HG02588 (cell line): ENCODE data around the gene PTPRO.
A peak's percentile ranks its signal among the peaks of the same experiment; 100 is the strongest.

Source experiments
- ATAC-seq: cut with Tn5 transposase; IDR thresholded peaks from one replicate; pipeline ENCODE4 v1.9.1; 2021; ENCODE audit warnings: mild to moderate bottlenecking, moderate library complexity; ENCODE audit not compliant: unreplicated experiment

Gene PTPRO

GRCh38 chr12:15443611-15444010 is 121.3 kb downstream of the PTPRO start:
- no peak for ATAC-seq

GRCh38 chr12:15444523-15444922 is 122.2 kb downstream of the PTPRO start:
- ATAC-seq: no peak

GRCh38 chr12:15446807-15447206 is 124.5 kb downstream of the PTPRO start:
- ATAC-seq: no peak

- peak; percentile 44 for ATAC-seq
Measured at GRCh38 chr12:15453613-15454012, 131.3 kb downstream of the PTPRO start.

- ATAC-seq: no peak
Measured at GRCh38 chr12:15458008-15458407, 135.7 kb downstream of the PTPRO start.

GRCh38 chr12:15468911-15469310 is 146.6 kb downstream of the PTPRO start:
- no peak for ATAC-seq

- no peak for ATAC-seq
Measured at GRCh38 chr12:15469356-15469755, 147.0 kb downstream of the PTPRO start.

- ATAC-seq: no peak
Measured at GRCh38 chr12:15472036-15472435, 149.7 kb downstream of the PTPRO start.

- no peak for ATAC-seq
Measured at GRCh38 chr12:15474766-15475165, 152.5 kb downstream of the PTPRO start.

GRCh38 chr12:15477761-15478160 is 155.5 kb downstream of the PTPRO start:
- ATAC-seq: no peak

- no peak for ATAC-seq
Measured at GRCh38 chr12:15481846-15482245, 159.5 kb downstream of the PTPRO start.

- ATAC-seq: no peak
Measured at GRCh38 chr12:15485466-15485865, 163.2 kb downstream of the PTPRO start.

- ATAC-seq: no peak
Measured at GRCh38 chr12:15486859-15487258, 164.6 kb downstream of the PTPRO start.

GRCh38 chr12:15488481-15488880 is 166.2 kb downstream of the PTPRO start:
- ATAC-seq: no peak

- peak; percentile 74 for ATAC-seq
Measured at GRCh38 chr12:15494329-15495046, 172.2 kb downstream of the PTPRO start.

- ATAC-seq: no peak
Measured at GRCh38 chr12:15495746-15496145, 173.4 kb downstream of the PTPRO start.

- no peak for ATAC-seq
Measured at GRCh38 chr12:15496738-15497137, 174.4 kb downstream of the PTPRO start.

GRCh38 chr12:15497671-15498292 is 175.5 kb downstream of the PTPRO start:
- no peak for ATAC-seq

- ATAC-seq: no peak
Measured at GRCh38 chr12:15502211-15502610, 179.9 kb downstream of the PTPRO start.

- no peak for ATAC-seq
Measured at GRCh38 chr12:15505616-15506015, 183.3 kb downstream of the PTPRO start.

GRCh38 chr12:15515010-15515409 is 192.7 kb downstream of the PTPRO start:
- ATAC-seq: no peak

- ATAC-seq: no peak
Measured at GRCh38 chr12:15520083-15520482, 197.8 kb downstream of the PTPRO start.

GRCh38 chr12:15520844-15521243 is 198.5 kb downstream of the PTPRO start:
- no peak for ATAC-seq
